Osteocyte (in vitro differentiated cells): ENCODE data around the gene KLHL36. TPM values are rescaled to one million over a fixed set of nuclear protein-coding genes. Genes with fewer than 3 reads are reported as not detected.

Experiments
- DNase-seq: peaks from one replicate; pipeline ENCODE4 v3.0.0; 2021; ENCODE audit warnings: mixed read lengths; ENCODE audit not compliant: unreplicated experiment; ENCODE audit errors: extremely low spot score
- H3K27ac Mint-ChIP-seq: one replicate; pipeline ENCODE4 v1.8.0; 2021; ENCODE audit warnings: mild to moderate bottlenecking, mixed read lengths; ENCODE audit not compliant: unreplicated experiment
- H3K27me3 Mint-ChIP-seq: one replicate; pipeline ENCODE4 v1.8.0; 2021; ENCODE audit warnings: mixed read lengths; ENCODE audit not compliant: unreplicated experiment
- H3K36me3 Mint-ChIP-seq: one replicate; pipeline ENCODE4 v1.8.0; 2021; ENCODE audit warnings: mixed read lengths; ENCODE audit not compliant: unreplicated experiment
- H3K4me1 Mint-ChIP-seq: one replicate; pipeline ENCODE4 v1.8.0; 2021; ENCODE audit warnings: mixed read lengths; ENCODE audit not compliant: unreplicated experiment
- H3K4me3 Mint-ChIP-seq: one replicate; pipeline ENCODE4 v1.8.0; 2021; ENCODE audit warnings: mild to moderate bottlenecking, moderate library complexity, mixed read lengths; ENCODE audit not compliant: unreplicated experiment
- H3K9me3 Mint-ChIP-seq: one replicate; pipeline ENCODE4 v1.8.0; 2021; ENCODE audit warnings: mixed read lengths; ENCODE audit not compliant: unreplicated experiment
- long read RNA-seq: library from polyadenylated mRNA; unstranded; transcript quantifications from one replicate; pipeline ENCODE4 v2.0.0, GENCODE V29; 2021
- total RNA-seq: library from RNA; stranded (reverse); gene quantifications from 2 replicates; pipeline ENCODE4 v1.2.1, GENCODE V29; 2021
- TF ChIP-seq, protein P1 (sequence below): fragments of 200-600 bp; sonication (generic); IDR thresholded peaks from 2 replicates; pipeline ENCODE4 v1.5.0; 2021; ENCODE audit warnings: antibody characterized with exemption, mild to moderate bottlenecking, moderate library complexity

KLHL36 gene
- total RNA-seq, result 49.0 and 50.0 TPM in 2 replicates
- long read RNA-seq, partial matches to known transcripts, result 1 of 10 reads
- long read RNA-seq, other reads (novel, unspliced or antisense), result 8 of 10 reads

DNA sequence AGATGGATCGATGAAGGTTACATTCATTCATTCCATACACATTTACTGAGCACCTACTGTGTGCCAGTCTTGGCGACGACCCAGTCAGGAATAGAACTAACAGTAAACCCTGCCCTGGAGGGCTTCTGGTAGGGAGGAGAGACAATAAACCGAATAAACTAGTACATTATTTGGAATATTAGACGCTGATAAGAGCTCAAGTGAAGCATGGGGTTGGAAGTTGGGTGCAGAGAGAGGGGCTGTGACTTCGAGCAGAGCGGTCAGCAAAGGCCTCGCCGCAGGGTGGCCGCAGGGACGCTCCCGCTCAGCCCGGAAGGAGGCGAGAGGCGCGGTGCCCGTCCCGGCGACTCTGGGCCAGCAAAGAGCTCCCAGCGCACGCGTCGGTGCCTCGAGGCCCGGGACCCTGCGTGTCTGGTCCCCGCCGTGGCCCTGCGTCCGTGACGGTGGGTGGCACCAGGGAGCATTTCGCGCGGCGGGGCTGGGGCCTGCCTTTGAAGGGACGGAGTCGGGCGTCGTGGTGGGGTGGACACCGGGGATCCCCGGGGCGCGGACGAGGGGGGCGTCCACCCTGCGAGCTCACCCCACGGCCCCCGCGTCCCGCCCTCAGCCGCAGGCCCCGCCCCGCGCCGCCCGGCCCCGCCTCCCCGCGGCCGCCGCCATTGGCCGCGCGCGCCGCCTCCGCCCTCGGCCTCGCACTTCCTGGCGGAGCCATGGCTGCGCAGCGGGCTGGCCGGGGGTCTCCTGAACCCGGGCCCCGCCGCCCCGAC lies at the start of gene KLHL36:
KLHL36 (plus strand) TSS at position 684 of the 767 bp plus-strand sequence. CDS start 2,357 bp downstream, outside the sequence.
- no peaks in the 10 kb centered on the region for H3K27me3 Mint-ChIP-seq
- H3K36me3 Mint-ChIP-seq, result peaks cover 7% of the 10 kb centered on the region
- no peaks in the 10 kb centered on the region for H3K9me3 Mint-ChIP-seq
- H3K4me1 Mint-ChIP-seq, result peaks cover 25% of the 10 kb centered on the region
- DNase-seq, result no peak
- TF ChIP-seq, protein P1, sequence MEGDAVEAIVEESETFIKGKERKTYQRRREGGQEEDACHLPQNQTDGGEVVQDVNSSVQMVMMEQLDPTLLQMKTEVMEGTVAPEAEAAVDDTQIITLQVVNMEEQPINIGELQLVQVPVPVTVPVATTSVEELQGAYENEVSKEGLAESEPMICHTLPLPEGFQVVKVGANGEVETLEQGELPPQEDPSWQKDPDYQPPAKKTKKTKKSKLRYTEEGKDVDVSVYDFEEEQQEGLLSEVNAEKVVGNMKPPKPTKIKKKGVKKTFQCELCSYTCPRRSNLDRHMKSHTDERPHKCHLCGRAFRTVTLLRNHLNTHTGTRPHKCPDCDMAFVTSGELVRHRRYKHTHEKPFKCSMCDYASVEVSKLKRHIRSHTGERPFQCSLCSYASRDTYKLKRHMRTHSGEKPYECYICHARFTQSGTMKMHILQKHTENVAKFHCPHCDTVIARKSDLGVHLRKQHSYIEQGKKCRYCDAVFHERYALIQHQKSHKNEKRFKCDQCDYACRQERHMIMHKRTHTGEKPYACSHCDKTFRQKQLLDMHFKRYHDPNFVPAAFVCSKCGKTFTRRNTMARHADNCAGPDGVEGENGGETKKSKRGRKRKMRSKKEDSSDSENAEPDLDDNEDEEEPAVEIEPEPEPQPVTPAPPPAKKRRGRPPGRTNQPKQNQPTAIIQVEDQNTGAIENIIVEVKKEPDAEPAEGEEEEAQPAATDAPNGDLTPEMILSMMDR, result no peak
- H3K4me3 Mint-ChIP-seq, result peak within 1 kb of the TSS; percentile 75
- H3K27ac Mint-ChIP-seq, result peak within 1 kb of the TSS; percentile 82

DNA sequence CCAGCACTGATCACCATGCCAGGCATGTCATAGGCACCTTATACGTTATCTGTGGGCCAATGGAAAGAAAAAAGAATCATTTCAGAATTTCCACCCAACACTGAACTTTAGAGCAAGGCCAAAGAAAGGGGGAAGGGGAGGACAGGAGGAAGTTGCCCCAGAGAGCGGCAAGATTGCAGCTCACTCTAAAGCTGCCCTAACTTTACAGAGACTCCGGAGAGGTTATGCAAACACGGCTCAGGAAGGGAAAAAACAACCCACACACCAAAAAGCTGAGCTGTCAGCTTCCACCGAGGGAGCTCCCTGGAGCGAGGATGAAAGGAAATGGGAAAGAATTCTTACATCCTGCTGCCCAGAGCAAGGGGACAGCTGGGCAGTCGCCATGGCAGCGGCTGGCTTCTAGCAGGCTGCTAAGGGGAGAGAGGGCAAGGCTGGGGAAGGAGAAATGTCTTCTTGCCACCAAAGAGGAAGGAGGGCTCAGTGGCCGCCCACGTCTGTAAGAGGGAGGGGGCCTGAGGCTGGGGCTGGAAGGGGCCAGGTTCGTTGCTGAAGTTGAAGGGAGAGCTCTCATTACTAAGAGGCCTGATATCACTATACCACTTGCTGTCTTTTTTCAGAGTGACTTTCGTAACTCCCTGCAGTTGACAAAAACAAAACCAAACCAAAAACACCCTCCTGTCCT lies 48.6 kb upstream of the KLHL36 start:
- peak overlapping the region; percentile 43 for H3K4me3 Mint-ChIP-seq
- H3K27me3 Mint-ChIP-seq, result no peaks in the 10 kb centered on the region
- peaks cover 70% of the 10 kb centered on the region for H3K4me1 Mint-ChIP-seq
- DNase-seq, result peak; percentile 90
- TF ChIP-seq, protein P1, result no peak
- no peaks in the 10 kb centered on the region for H3K9me3 Mint-ChIP-seq
- peaks cover 3% of the 10 kb centered on the region for H3K36me3 Mint-ChIP-seq
- H3K27ac Mint-ChIP-seq, result peak overlapping the region; percentile 94

DNA sequence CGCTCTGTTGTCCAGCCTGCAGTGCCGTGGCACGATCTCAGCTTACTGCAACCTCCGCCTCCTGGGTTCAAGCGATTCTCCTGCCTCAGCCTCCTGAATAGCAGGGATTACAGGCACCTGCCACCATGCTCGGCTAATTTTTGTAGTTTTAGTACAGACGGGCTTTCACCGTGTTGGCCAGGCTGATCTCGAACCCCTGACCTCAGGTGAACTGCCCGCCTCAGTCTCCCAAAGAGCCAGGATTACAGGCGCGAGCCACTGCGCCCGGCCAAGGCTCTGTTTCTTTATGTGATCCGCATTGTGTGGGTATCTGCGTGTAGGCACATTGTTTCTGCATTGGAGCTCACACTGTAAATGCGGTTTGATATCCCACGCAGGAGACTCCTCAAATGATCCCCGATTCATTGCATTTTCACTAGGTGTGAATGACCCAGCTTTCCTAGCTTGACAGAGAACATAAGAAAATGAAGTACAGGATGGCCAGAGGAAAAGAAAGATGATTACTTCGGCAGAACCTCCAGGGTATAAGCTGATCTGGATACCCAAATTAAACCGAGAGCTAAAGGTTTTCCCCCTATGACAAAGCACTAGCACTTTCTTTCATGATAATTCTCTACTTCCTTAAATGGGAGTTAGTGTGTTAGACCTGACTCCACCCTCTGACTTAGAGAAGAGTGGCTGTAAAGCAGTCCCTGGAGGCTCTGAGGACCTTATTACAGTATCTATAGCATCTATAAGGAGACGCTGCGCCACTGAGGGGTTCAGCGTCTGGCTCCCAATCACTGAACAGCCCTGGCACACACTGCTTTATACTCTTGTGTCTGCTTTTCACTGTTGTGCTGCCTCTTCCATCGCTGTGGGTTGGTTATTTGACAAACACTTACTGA lies 47.7 kb upstream of the KLHL36 start:
- H3K9me3 Mint-ChIP-seq, result no peaks in the 10 kb centered on the region
- TF ChIP-seq, protein P1, result no peak
- no peak for DNase-seq
- peaks cover 71% of the 10 kb centered on the region for H3K4me1 Mint-ChIP-seq
- no peaks in the 10 kb centered on the region for H3K27me3 Mint-ChIP-seq
- H3K36me3 Mint-ChIP-seq, result peaks cover 3% of the 10 kb centered on the region
- no peak overlapping the region for H3K4me3 Mint-ChIP-seq
- H3K27ac Mint-ChIP-seq, result peak overlapping the region; percentile 94

DNA sequence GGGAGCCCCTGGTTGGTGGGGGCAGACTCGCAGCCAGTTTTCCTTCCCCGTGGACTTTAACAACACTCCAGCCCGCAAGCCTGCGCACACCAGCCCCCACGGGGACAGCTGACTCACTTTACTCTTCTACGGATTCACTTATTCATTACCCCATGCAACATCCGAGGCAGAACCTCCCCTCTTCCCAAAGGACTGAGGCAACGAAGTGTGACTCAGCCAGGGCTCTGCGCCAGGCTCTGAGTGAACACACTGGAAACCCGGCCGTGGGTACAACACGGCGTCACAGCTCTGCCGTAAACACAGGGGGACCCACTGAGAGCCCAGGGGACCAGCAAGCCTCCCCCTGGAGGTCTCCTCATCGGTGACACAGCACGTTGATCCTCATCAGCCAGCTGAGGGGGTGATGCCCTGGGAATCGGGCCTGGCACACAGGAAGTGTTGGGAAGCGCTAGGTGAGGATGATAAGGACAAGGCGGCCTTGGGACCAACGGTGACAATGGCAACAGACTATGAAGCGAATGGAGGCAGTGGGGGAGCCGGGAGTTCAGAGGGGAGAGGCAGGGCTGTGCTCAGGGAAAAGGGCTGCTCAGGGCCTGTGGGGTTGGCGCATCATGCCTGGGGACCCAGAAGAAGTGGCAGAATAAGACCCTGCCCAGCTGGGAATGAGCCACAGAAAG lies 45.0 kb upstream of the KLHL36 start:
- no peaks in the 10 kb centered on the region for H3K27me3 Mint-ChIP-seq
- H3K4me1 Mint-ChIP-seq, result peaks cover 54% of the 10 kb centered on the region
- peaks cover 4% of the 10 kb centered on the region for H3K36me3 Mint-ChIP-seq
- TF ChIP-seq, protein P1, result no peak
- no peaks in the 10 kb centered on the region for H3K9me3 Mint-ChIP-seq
- peak overlapping the region; percentile 49 for H3K4me3 Mint-ChIP-seq
- H3K27ac Mint-ChIP-seq, result peak overlapping the region; percentile 96
- DNase-seq, result peak; percentile 90
